Sciatic nerve (tissue), 1 donor: ENCODE data around the gene PRSS36. TPM values are rescaled to one million over a fixed set of nuclear protein-coding genes. Genes with fewer than 3 reads are reported as not detected.

ENCODE experiments used
- total RNA-seq: library from RNA; stranded (reverse); fragmentation: NEBNext Ultra II Directional; extraction: Animal tissue kit (Norgen Biotek cat#: 25700); gene quantifications from one replicate; pipeline ENCODE4 v1.2.1, GENCODE V29; 2021
- donor health status: DM: no; HTN: no; CAD: no.

Gene PRSS36
- total RNA-seq, 1 donor from 2014 or later, result 4.3 TPM

Other genes starting within 250 kb of the PRSS36 start
- 13.1 TPM for gene FBXL19, start 226.5 kb downstream of the PRSS36 start, total RNA-seq
- 21.8 TPM for gene ORAI3, start 201.0 kb downstream of the PRSS36 start, total RNA-seq
- 17.8 TPM for gene SETD1A, start 192.3 kb downstream of the PRSS36 start, total RNA-seq
- 16.3 TPM for gene HSD3B7, start 164.9 kb downstream of the PRSS36 start, total RNA-seq
- gene STX1B, start 139.4 kb downstream of the PRSS36 start, total RNA-seq, result 2.1 TPM
- 93.5 TPM for gene STX4, start 116.5 kb downstream of the PRSS36 start, total RNA-seq
- 6.8 TPM for gene ZNF668, start 75.8 kb downstream of the PRSS36 start, total RNA-seq
- gene ZNF646, start 75.6 kb downstream of the PRSS36 start, total RNA-seq, result 16.3 TPM
- gene PRSS53, start 61.1 kb downstream of the PRSS36 start, total RNA-seq, result 3.1 TPM
- gene VKORC1, start 55.3 kb downstream of the PRSS36 start, total RNA-seq, result 65.0 TPM
- gene BCKDK, start 41.7 kb downstream of the PRSS36 start, total RNA-seq, result 35.0 TPM
- gene KAT8, start 32.4 kb downstream of the PRSS36 start, total RNA-seq, result 67.3 TPM
- gene PRSS8, start 14.3 kb downstream of the PRSS36 start, total RNA-seq, result not detected
- gene FUS, start 30.1 kb upstream of the PRSS36 start, total RNA-seq, result 259 TPM
- gene PYCARD, start 52.7 kb upstream of the PRSS36 start, total RNA-seq, result 20.3 TPM
- gene TRIM72, start 64.1 kb upstream of the PRSS36 start, total RNA-seq, result 0.40 TPM
- gene PYDC1, start 67.1 kb upstream of the PRSS36 start, total RNA-seq, result not detected
- gene ITGAM, start 109.9 kb upstream of the PRSS36 start, total RNA-seq, result 26.2 TPM
- 41.1 TPM for gene ITGAX, start 205.1 kb upstream of the PRSS36 start, total RNA-seq
- gene ITGAD, start 243.3 kb upstream of the PRSS36 start, total RNA-seq, result 0.89 TPM